OCI-LY7 (cell line): ENCODE data around the gene CLCF1. TPM values are rescaled to one million over a fixed set of nuclear protein-coding genes. Genes with fewer than 3 reads are reported as not detected.
A peak's percentile ranks its signal among the peaks of the same experiment; 100 is the strongest.

Source experiments
- BruUV-seq: library from RNA; stranded (reverse); fragments of 400-500 nt; replicated peaks from 2 replicates; lab custom pipeline; 2021; lab: Mats Ljungman, UMichigan
- CTCF ChIA-PET: fragments of 300-600 bp; sonication (Branson Sonifier 250); formaldehyde crosslinking; loops from one replicate; lab custom pipeline; 2022; ENCODE audit warnings: antibody characterized with exemption; ENCODE audit not compliant: unreplicated experiment; lab: Charles Lee
- POLR2A ChIA-PET: fragments of 300-600 bp; sonication (Branson Sonifier 250); formaldehyde crosslinking; loops from one replicate; lab custom pipeline; 2022; ENCODE audit warnings: antibody characterized with exemption; lab: Charles Lee
- DNase-seq: peaks from one replicate; pipeline ENCODE4 v3.0.0-alpha.2; 2015; ENCODE audit warnings: low spot score
- H2AFZ ChIP-seq: fragments of 200-600 bp; sonication (generic), shearing (Covaris generic); 2 replicates; pipeline ENCODE4 v1.6.1; 2014; ENCODE audit warnings: mild to moderate bottlenecking, antibody characterized with exemption, low read length, moderate library complexity
- H3K27ac ChIP-seq: fragments of 200-600 bp; sonication (generic); 2 replicates; pipeline ENCODE4 v1.5.1; 2014; ENCODE audit warnings: mixed run types, low read depth, mild to moderate bottlenecking, moderate library complexity, low read length, inconsistent platforms; ENCODE audit not compliant: poor library complexity, severe bottlenecking
- H3K36me3 ChIP-seq: fragments of 200-600 bp; sonication (generic); 2 replicates; pipeline ENCODE4 v1.6.1; 2014; ENCODE audit warnings: mild to moderate bottlenecking, antibody characterized with exemption, low read length, moderate library complexity, mixed read lengths; ENCODE audit not compliant: insufficient read depth
- H3K4me1 ChIP-seq: fragments of 200-600 bp; sonication (generic); 2 replicates; pipeline ENCODE4 v1.5.1; 2014; ENCODE audit warnings: mild to moderate bottlenecking, low read length; ENCODE audit not compliant: insufficient read depth, poor library complexity, severe bottlenecking
- H3K4me2 ChIP-seq: fragments of 200-600 bp; sonication (generic); 2 replicates; pipeline ENCODE4 v1.6.1; 2014; ENCODE audit warnings: mild to moderate bottlenecking, low read length
- H3K4me3 ChIP-seq: fragments of 200-600 bp; sonication (generic); 2 replicates; pipeline ENCODE4 v1.5.1; 2014; ENCODE audit warnings: mild to moderate bottlenecking, low read depth, low read length; ENCODE audit not compliant: poor library complexity, severe bottlenecking
- H3K79me2 ChIP-seq: fragments of 200-600 bp; sonication (generic); 2 replicates; pipeline ENCODE4 v1.6.1; 2016; ENCODE audit warnings: low read depth, mild to moderate bottlenecking, low read length, moderate library complexity, mixed read lengths; ENCODE audit not compliant: insufficient read depth
- H3K9me2 ChIP-seq: fragments of 200-600 bp; sonication (generic); 2 replicates; pipeline ENCODE4 v1.6.1; 2016; ENCODE audit warnings: mild to moderate bottlenecking, low read length, mixed read lengths; ENCODE audit not compliant: insufficient read depth
- H3K9me3 ChIP-seq: fragments of 200-600 bp; sonication (generic); 2 replicates; pipeline ENCODE4 v1.6.1; 2014; ENCODE audit warnings: mild to moderate bottlenecking, mixed run types, low read length, mixed read lengths
- H4K20me1 ChIP-seq: fragments of 200-600 bp; sonication (generic); 2 replicates; pipeline ENCODE4 v1.6.1; 2014; ENCODE audit warnings: mild to moderate bottlenecking, antibody characterized with exemption, low read length, moderate library complexity, mixed read lengths; ENCODE audit not compliant: insufficient read depth
- CTCF ChIP-seq: fragments of 200-600 bp; sonication (generic); conservative IDR thresholded peaks from 2 replicates; pipeline ENCODE4 v1.5.1; 2014; ENCODE audit warnings: mild to moderate bottlenecking, antibody characterized with exemption, low read length, moderate library complexity, mixed read lengths
- EZH2phosphoT487 ChIP-seq: fragments of 200-600 bp; sonication (generic); IDR thresholded peaks from 2 replicates; pipeline ENCODE4 v1.6.1; 2018; ENCODE audit warnings: low read depth, borderline replicate concordance, mild to moderate bottlenecking, mixed run types, antibody characterized with exemption, low read length, moderate library complexity, mixed read lengths
- intact Hi-C: fragments of 100-400 bp; cut with micrococcal nuclease; formaldehyde crosslinking; loops from one replicate; pipeline ENCODE4 v1.10.0; 2022; ENCODE audit not compliant: unreplicated experiment
- total RNA-seq, 2 experiments: library from RNA; depleted of rRNA in 1 of 2; stranded (reverse); fragments of >200 nt in 1 of 2; shearing (Covaris generic) in 1 of 2; gene quantifications; 2 replicates each; pipeline ENCODE4 v1.2.3, GENCODE V29; 2014 to 2022

The CLCF1 gene
- total RNA-seq, 2 experiments from 2014 or later, result 0.34 to 0.35 TPM

GRCh38 chr11:67406969-67407687, 33.7 kb upstream of the CLCF1 start:
- no peaks in the 10 kb centered on the region for H3K9me3 ChIP-seq
- intact Hi-C loops, result loop anchor here (10.0 kb wide), 1 partner anchor 238 kb away; no protein-coding TSS in a partner anchor
- DNase-seq, result peak; percentile 68
- H3K27ac ChIP-seq, result peak overlapping the region; percentile 97
- no peak overlapping the region for H2AFZ ChIP-seq
- ChIA-PET POLR2A (interaction anchor here (0.6 to 2.0 kb wide), 9 partner anchors 11 to 78 kb away, joined by 3 to 7 read pairs (median 4); partner anchors contain the start of gene PTPRCAP), CTCF (interaction anchor here (0.6 to 1.0 kb wide), 3 partner anchors 13 to 970 kb away, joined by 3 read pairs; partner anchors contain the start of gene TMEM134)
- BruUV-seq, result no TSS peak
- H3K4me1 ChIP-seq, result peaks cover 89% of the 10 kb centered on the region
- peak overlapping the region; percentile 73 for H3K4me2 ChIP-seq
- H3K9me2 ChIP-seq, result no peaks in the 10 kb centered on the region
- peaks cover 36% of the 10 kb centered on the region; the same call in 1 of the 2 replicates for H3K79me2 ChIP-seq
- peaks cover 47% of the 10 kb centered on the region for H3K36me3 ChIP-seq
- peak overlapping the region; percentile 79 for H3K4me3 ChIP-seq
- TF ChIP-seq EZH2phosphoT487 (no peak), CTCF (peak; percentile 62)
- H4K20me1 ChIP-seq, result no peaks in the 10 kb centered on the region

DNA sequence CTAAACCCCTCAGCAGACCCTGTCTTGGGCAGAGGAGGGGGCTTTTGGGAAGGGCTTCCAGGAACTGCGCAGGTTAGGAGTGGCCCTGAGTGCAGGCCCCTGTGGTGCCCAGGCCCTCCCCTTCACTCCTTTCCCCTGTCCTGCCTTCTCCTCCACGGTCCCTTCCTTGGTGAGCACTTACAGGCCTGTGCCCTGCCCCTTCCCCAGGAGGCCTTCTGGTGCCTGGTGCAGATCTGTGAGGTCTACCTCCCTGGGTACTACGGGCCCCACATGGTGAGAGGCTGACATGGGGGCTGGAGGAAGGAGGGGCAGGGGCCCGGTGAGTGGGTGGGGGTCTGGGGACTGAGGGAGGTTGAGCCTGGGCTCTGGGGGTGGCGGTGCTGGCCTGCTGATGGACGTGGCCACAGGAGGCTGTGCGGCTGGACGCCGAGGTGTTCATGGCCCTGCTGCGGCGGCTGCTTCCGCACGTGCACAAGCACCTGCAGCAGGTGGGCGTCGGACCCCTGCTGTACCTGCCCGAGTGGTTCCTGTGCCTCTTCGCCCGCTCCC, 33.1 kb upstream of the CLCF1 start:
- H4K20me1 ChIP-seq, result no peaks in the 10 kb centered on the region
- intact Hi-C loops, result loop anchor here (10.0 kb wide), 1 partner anchor 238 kb away; no protein-coding TSS in a partner anchor
- peaks cover 85% of the 10 kb centered on the region for H3K4me1 ChIP-seq
- POLR2A ChIA-PET, result interaction anchor here (0.6 to 2.0 kb wide), 8 partner anchors 12 to 64 kb away, joined by 3 to 7 read pairs (median 4); partner anchors contain the start of gene PTPRCAP
- peaks cover 47% of the 10 kb centered on the region for H3K36me3 ChIP-seq
- CTCF ChIA-PET, result interaction anchor here (0.6 to 1.0 kb wide), 3 partner anchors 14 to 970 kb away, joined by 3 read pairs; partner anchors contain the start of gene TMEM134
- TF ChIP-seq EZH2phosphoT487, result no peak
- no peak for TF ChIP-seq CTCF
- no TSS peak for BruUV-seq
- peak overlapping the region; percentile 79 for H3K4me3 ChIP-seq
- H3K27ac ChIP-seq, result peak overlapping the region; percentile 97
- H3K9me2 ChIP-seq, result no peaks in the 10 kb centered on the region
- H3K9me3 ChIP-seq, result no peaks in the 10 kb centered on the region
- H2AFZ ChIP-seq, result no peak overlapping the region
- DNase-seq, result no peak
- peak overlapping the region; percentile 73 for H3K4me2 ChIP-seq
- H3K79me2 ChIP-seq, result peaks cover 36% of the 10 kb centered on the region; the same call in 1 of the 2 replicates
